Measurements from ENCODE around the gene SIGLEC10.

The SIGLEC10 gene

DNA sequence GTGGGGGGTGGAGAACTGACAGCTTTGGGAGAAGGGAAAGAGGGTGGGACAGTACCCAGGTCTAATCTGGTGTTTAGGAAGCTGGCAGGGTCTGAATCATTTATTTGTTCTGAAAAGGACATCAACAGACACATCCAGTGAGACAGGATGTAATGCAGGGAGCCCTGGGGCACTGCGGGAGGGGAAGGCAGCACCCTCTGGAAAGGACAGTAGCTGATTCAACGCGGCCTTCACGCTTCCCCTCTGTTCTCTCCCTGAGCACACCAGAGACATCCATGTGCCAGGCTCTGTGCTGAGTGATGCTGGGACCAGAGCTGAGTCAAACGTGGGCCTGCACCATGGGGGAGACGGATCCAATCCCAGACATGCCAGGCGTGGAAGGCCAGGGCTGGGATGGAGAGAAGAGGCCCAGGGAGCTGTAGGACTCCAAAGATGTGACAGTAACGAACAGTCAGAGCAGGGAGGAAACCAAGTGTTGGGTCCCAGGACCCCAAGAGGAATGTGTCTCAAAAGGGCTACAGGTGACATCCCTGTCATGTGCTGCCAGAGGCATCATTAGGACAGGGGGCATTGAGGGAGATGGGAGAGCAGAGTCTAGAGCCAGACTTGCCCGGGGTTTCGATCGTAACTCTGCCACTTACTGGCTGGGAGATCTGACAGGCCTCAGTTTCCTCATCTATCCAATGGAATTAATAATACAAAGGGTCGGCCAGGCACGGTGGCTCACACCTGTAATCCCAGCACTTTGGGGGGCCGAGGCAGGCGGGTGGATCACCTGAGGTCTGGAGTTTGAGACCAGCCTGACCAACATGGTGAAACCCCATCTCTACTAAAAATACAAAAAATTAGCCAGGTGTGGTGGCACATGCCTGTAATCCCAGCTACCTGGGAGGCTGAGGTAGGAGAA is 53.0 kb downstream of the SIGLEC10 start:
- no peak for FAIRE-seq

DNA sequence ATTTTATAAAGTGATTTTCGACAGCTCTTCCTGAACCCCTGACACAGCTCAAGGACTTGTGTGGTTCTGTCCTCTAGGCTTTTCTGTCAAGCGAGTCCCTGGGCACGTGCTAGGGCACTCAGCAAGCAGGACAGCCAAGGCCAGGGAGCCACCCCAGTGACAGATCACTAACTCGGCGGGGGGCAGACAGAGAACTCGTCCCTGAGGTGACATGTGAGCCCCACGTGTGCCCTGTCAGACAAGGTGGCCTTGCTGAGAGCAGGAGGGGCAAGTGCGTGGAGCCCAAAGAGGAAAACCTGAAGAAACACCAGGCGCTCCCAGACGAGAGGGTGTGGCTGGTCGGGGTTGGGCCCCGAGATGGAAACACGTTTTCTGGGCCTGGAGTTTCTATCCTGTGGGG is 56.2 kb downstream of the SIGLEC10 start:
- FAIRE-seq = no peak
